ENCODE measurements around the gene ZC3H12D. TPM values are rescaled to one million over a fixed set of nuclear protein-coding genes. Genes with fewer than 3 reads are reported as not detected.

ZC3H12D gene
- total and polyA plus RNA-seq, 2 donors (not counting 3 experiments of a cell fraction or from before 2014, with no cell fraction given), result 0.06 TPM; not detected in 1

DNA sequence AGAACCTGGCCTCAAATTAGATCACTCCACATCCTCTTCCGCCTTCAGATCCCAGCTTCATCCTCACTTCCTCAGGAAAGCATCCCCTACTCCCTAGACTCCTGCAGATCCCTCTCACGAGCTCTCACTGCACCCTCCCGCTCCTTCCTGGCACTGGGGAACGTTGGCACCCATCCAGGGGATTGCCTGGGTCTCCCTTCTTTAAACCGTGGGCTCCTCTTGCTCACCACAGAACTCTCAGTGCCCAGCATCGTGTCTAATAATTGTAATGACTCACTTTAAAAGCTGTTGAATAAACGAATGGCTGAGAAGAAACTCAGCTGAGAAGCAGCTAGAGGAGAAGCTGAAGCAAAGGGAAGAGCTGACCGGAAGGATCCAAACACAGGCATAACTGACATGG lies 20.4 kb downstream of the ZC3H12D start:
- no peak for FAIRE-seq
- Histone ChIP-seq H3K9me3 (replicated peaks; ENCODE audit: control insufficient read depth, insufficient read depth, low read length) (no peaks in the 10 kb centered on the region), H3K4me2 (ENCODE audit: insufficient read depth, low read length) (no peak overlapping the region), H3K36me3 (ENCODE audit: control insufficient read depth in 2 of 2, extremely low read depth in 1 of 2, insufficient read depth in 2 of 2, low read length in 2 of 2) (no peaks in the 10 kb centered on the region), H3K4me3 (replicated peaks in 1 of 3; ENCODE audit: insufficient read depth in 1 of 3, low read depth in 1 of 3, low read length in 3 of 3) (no peak overlapping the region), H3K79me2 (ENCODE audit: control insufficient read depth, insufficient read depth, low read length) (no peaks in the 10 kb centered on the region), H3K27ac (ENCODE audit: insufficient read depth, low read depth, low read length) (no peak overlapping the region), H3K27me3 (ENCODE audit: control insufficient read depth in 2 of 2, insufficient read depth in 2 of 2, low read length in 2 of 2) (peaks cover 0 to 7% of the 10 kb centered on the region in 2 experiments), H4K20me1 (replicated peaks; ENCODE audit: control insufficient read depth, extremely low read depth, insufficient read depth, low read length) (no peaks in the 10 kb centered on the region), H3K9me1 (replicated peaks; ENCODE audit: control insufficient read depth, extremely low read depth, insufficient read depth, low read length) (no peaks in the 10 kb centered on the region), H2AFZ (ENCODE audit: low read depth, low read length) (no peak overlapping the region), H3K9ac (replicated peaks; ENCODE audit: extremely low read depth, insufficient read depth, low read length) (no peak overlapping the region), H3K4me1 (ENCODE audit: control insufficient read depth, extremely low read depth, insufficient read depth, low read length) (no peaks in the 10 kb centered on the region)
- no peak for TF ChIP-seq GATA2 (IDR thresholded peaks at IDR 0.05; ENCODE audit: insufficient read depth, insufficient read length, low read depth, low read length)
- TF ChIP-seq MYC (IDR thresholded peaks at IDR 0.05; ENCODE audit: low read depth, low read length), result no peak
- no peak for TF ChIP-seq FOS (IDR thresholded peaks at IDR 0.05; ENCODE audit: borderline replicate concordance, insufficient read depth, low read length)
- TF ChIP-seq MAX (IDR thresholded peaks at IDR 0.05; ENCODE audit: insufficient read depth, insufficient read length), result no peak
- DNase-seq (ENCODE audit: low read depth, low spot score), result no peak
- ChIA-PET CTCF (no interaction called here), POLR2A (no interaction called here)
- BruUV-seq (replicated peaks), result no TSS peak
- dilution Hi-C loops (cut with MboI; ENCODE audit: extremely low pct_ligation_motif_present, low sequenced_read_pairs), result no loop called here
- intact Hi-C loops (cut with micrococcal nuclease), result no loop called here

- Histone ChIP-seq H3K4me3 (replicated peaks in 1 of 3; ENCODE audit: insufficient read depth in 1 of 3, low read depth in 1 of 3, low read length in 3 of 3) (no peak overlapping the region), H3K9ac (replicated peaks; ENCODE audit: extremely low read depth, insufficient read depth, low read length) (no peak overlapping the region), H4K20me1 (replicated peaks; ENCODE audit: control insufficient read depth, extremely low read depth, insufficient read depth, low read length) (no peaks in the 10 kb centered on the region), H3K79me2 (ENCODE audit: control insufficient read depth, insufficient read depth, low read length) (no peaks in the 10 kb centered on the region), H3K9me1 (replicated peaks; ENCODE audit: control insufficient read depth, extremely low read depth, insufficient read depth, low read length) (no peaks in the 10 kb centered on the region), H3K9me3 (replicated peaks; ENCODE audit: control insufficient read depth, insufficient read depth, low read length) (no peaks in the 10 kb centered on the region), H2AFZ (ENCODE audit: low read depth, low read length) (no peak overlapping the region), H3K36me3 (ENCODE audit: control insufficient read depth in 2 of 2, extremely low read depth in 1 of 2, insufficient read depth in 2 of 2, low read length in 2 of 2) (no peaks in the 10 kb centered on the region), H3K4me1 (ENCODE audit: control insufficient read depth, extremely low read depth, insufficient read depth, low read length) (no peaks in the 10 kb centered on the region), H3K27me3 (ENCODE audit: control insufficient read depth in 2 of 2, insufficient read depth in 2 of 2, low read length in 2 of 2) (peaks cover 0 to 9% of the 10 kb centered on the region in 2 experiments), H3K27ac (ENCODE audit: insufficient read depth, low read depth, low read length) (no peak overlapping the region), H3K4me2 (ENCODE audit: insufficient read depth, low read length) (no peak overlapping the region)
- no TSS peak for BruUV-seq (replicated peaks)
- POLR2A ChIA-PET, result no interaction called here
- CTCF ChIA-PET, result interaction anchor here (1.6 kb wide), 1 partner anchor 10 kb away, joined by 4 read pairs; no protein-coding TSS in a partner anchor
- intact Hi-C loops (cut with micrococcal nuclease) (no loop called here), dilution Hi-C loops (cut with MboI; ENCODE audit: extremely low pct_ligation_motif_present, low sequenced_read_pairs) (no loop called here)
- DNase-seq (ENCODE audit: low read depth, low spot score) (no peak), FAIRE-seq (no peak)
- TF ChIP-seq EZH2 (IDR thresholded peaks at IDR 0.05; ENCODE audit: borderline replicate concordance, low read depth, low read length, severe bottlenecking) (no peak), FOS (IDR thresholded peaks at IDR 0.05; ENCODE audit: borderline replicate concordance, insufficient read depth, low read length) (no peak), MAX (IDR thresholded peaks at IDR 0.05; ENCODE audit: insufficient read depth, insufficient read length) (no peak), POLR2AphosphoS5 (IDR thresholded peaks at IDR 0.05; ENCODE audit: insufficient read depth, low read depth, low read length) (no peak), JUN (IDR thresholded peaks at IDR 0.05; ENCODE audit: borderline replicate concordance, insufficient read depth, insufficient read length, low read depth) (no peak), CTCF (IDR thresholded peaks at IDR 0.05; ENCODE audit: extremely low read depth in 1 of 2, insufficient read depth in 1 of 2, low read depth in 1 of 2, low read length in 2 of 2) (no peak), POLR2A (IDR thresholded peaks at IDR 0.05; ENCODE audit: low read depth, low read length) (no peak), GATA2 (IDR thresholded peaks at IDR 0.05; ENCODE audit: insufficient read depth, insufficient read length, low read depth, low read length) (no peak), MYC (IDR thresholded peaks at IDR 0.05; ENCODE audit: low read depth, low read length) (no peak)
Measured at GRCh38 chr6:149463781-149464180, 21.0 kb downstream of the ZC3H12D start.

All from endothelial cell of umbilical vein (primary cell).